GM18873 (cell line): Measurements from ENCODE around the gene FBXW9.
"Not testable (repeated sequence)": the region's sequence is repeated elsewhere in the genome, so short reads cannot be mapped to it uniquely, and the experiment has no call there.

Experiments
- ATAC-seq: cut with Tn5 transposase; IDR thresholded peaks from one replicate; pipeline ENCODE4 v1.9.1; 2021; ENCODE audit warnings: mild to moderate bottlenecking, moderate library complexity, moderate number of reproducible peaks; ENCODE audit not compliant: unreplicated experiment, low FRiP score

The FBXW9 gene

DNA sequence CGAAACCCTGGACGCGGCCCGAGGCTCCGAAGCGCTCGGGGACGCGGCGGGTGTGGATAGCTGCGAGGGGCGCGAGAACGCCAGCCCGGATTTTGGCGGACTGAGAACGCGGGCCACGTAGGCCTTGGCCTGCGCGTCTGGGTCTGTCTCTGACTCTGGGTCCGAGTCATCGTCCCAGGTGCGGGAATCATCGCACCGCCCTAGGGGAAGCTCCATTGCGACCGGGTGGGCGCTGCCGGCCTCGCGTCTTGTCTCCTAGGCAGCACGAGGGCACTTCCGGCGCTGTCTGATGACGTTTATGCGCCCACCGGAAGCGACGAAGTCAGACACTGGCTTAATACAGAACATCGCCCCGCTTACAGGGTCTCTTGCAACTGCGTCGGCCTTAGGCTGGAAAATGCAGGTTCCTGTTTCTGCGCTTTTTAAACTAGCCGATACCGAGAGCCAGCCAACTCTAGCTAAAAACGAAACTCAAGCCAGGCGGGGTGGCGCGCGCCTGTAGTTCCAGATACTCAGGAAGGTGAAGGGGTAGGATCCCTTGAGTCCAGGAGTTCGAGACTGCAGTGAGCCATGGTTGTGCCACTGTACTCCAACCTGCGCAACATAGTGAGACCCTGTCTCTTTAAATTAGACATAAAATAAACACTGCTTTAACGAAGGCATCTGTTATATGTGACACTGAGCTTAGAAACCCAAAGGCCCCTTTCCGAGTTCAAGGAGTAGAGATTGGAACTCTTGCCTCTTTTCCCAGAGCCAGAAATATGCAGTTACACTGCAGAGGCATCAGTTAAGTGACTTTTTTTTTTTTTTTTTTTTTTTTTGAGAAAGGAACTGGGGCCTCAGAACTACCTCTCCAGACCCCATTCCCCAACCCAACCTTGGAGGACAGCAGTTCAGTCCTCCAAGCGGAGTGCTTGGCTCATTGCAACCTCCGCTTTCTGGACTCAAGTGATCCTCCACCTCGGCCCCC lies at the start of gene FBXW9:
Gene FBXW9, minus strand, starts transcription at position 266 of the 970 bp plus-strand sequence. Its CDS starts 50 bp downstream, at position 216.
- ATAC-seq, result peak; percentile 72

DNA sequence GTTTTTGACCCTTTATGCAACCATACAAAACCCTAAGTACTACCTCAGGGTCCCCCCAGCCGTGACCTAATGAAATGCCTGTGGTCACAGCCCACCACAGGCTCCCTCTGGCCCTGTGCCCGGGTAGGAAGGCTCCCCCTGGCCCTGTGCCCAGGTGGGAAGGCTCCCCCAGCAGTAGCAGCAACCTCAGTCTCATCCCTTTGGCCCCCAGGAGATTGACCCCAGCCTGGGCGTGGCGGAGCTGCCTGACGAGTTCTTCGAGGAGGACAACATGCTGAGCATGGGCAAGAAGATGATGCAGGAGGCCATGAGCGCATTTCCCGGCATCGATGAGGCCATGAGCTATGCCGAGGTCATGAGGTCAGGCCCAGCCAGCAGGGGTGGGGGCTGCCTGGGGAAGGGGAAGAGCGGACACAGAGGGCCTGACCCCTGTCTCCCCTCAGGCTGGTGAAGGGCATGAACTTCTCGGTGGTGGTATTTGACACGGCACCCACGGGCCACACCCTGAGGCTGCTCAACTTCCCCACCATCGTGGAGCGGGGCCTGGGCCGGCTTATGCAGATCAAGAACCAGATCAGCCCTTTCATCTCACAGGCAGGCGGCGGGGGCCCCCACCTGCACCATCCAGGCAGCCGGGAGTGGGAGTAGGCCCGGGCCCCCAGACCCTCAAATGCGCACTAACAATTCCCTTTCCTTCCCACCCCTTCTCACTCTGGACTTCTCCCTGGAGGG lies 48.9 kb upstream of the FBXW9 start:
- no peak for ATAC-seq

DNA sequence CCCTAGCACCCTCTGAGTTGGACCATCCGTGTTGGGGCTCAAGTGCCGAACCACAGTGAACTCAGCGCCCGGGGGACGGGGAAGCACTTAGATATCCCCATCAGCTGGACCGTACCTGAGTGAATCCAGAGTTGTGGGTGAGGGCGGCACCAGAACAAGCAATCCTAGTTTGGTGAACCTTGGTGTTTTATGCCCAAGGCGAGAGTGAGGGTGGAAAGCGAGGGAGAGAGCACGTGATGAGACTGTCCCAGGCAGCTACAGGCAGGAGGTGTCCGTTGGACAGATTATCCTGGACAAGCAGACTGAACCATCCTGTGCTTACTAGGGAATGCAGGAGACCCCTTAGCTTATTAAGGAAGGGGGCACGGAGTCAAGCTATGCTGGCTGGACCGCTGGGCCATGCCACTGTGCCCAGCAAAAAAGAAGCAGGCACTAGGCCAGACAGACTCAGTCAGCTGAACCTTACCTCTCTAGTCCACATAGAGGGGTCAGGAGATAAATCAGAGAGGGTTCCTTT lies 41.5 kb upstream of the FBXW9 start:
- ATAC-seq, result no peak

DNA sequence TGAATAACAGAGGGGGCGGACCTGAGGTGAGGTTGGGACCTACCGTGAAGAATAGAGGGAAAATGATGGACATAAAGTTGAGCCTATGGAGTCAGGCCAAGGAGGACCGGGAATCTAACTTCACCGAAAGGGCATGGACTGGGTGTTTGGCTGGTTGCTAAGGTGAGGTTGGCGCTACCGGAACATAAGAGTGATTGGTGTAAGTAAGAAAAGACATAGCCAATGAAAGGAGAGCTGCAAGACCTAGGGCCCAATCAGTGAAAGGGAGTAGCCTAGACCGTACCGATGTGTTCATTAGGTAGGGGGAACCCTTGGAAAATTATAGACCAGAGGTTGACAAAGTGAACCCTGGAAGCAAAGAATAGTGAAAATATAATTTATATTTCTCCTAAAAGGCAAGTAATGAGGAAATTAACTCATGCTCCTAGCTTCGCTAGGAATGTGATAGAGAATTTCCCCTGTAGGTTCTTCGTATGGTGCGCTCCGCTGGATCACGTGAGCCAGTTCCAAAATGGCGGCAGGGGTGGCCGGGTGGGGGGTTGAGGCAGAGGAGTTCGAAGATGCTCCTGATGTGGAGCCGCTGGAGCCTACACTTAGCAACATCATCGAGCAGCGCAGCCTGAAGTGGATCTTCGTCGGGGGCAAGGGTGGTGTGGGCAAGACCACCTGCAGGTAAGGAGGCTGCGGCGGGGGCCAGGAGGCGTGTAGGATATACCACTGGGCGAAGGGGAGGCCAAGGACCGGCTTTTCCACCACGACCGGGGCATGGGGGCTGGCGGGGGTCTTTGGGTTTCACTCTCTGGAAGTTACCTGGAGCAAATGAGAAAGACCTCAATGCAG lies 40.8 kb upstream of the FBXW9 start, which contains the start of gene GET3:
Gene GET3, plus strand, starts transcription at position 503 of the 840 bp plus-strand sequence. Its CDS starts 9 bp downstream, at position 512.
- peak; percentile 65 for ATAC-seq

DNA sequence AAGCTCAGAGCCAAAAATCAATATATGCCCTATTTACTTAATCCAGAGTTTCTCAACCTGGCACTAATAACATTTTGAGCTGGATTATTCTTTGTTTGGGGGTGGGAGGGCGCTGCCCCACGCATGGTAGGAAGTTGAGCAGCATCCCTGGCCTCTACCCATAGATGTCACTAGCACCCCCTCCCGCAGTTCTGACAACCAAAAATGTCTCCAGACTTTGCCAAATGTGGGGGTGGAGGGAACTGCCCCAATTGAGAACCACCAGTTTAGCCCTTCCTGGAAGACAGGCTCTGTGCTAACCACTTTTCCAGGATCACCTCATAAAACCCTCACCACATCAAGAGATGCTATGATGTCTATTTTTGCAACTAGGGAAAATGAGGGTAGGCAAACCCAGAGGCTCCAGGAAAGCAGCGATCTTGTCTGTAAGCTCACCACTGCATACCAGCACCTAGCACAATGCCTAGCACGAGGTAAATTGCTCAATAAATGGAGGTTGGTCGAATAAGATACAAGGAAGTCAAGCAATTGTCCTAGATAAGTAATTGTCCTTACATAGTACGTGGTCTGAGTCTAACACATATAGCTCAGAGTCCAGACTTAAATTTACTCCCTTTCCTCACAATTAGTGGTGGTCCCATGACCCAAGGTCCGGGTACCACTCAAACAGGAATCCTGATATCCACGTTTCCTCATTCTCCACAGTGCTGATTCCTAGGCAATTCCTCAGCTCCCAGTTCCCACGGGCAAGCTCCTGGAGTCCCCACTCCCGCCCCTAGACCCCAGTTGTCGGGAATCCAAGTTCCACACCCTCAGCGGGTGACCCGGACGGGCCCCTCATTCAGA lies 37.2 kb upstream of the FBXW9 start:
- ATAC-seq, result no peak

DNA sequence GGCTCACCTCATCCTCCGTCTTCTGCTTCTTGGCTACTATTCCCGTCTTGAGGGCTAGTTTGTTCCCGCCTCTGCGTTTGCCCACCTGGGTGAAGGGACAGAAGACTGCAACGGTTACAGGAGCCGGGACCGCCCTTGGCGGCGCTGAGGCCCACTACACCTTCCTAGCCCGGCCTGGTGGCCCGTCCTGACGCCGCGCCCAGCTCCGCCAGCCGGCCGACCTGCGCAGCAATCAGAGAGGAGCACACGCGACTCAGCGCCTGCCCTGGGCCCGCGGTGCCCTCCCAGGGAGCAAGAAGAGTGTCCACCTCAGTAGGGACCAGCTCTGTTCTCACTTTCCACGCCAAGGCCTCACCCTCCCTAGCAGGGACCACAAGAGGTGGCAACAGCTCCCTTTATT lies 34.9 kb upstream of the FBXW9 start:
- ATAC-seq, result no peak

DNA sequence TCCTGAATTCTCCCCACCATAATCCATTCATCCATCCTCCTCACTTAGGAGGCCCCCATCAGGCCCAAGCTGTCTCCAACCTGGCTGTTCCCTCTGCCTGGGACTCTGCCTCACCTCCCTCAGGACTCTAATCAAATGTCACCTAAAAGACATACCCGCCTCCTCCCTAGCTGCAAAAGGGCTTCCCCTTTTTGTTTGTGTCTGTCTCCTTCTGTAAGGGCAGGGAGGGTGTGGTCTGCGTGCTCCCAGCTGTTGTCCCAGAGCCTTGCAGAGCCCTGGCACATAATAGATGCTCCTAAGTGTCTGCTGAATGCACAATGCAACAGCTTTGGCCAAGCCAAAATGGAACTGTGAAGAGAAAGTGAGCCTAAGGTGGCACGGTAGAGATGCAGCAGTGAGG lies 33.6 kb upstream of the FBXW9 start:
- ATAC-seq, result no peak

DNA sequence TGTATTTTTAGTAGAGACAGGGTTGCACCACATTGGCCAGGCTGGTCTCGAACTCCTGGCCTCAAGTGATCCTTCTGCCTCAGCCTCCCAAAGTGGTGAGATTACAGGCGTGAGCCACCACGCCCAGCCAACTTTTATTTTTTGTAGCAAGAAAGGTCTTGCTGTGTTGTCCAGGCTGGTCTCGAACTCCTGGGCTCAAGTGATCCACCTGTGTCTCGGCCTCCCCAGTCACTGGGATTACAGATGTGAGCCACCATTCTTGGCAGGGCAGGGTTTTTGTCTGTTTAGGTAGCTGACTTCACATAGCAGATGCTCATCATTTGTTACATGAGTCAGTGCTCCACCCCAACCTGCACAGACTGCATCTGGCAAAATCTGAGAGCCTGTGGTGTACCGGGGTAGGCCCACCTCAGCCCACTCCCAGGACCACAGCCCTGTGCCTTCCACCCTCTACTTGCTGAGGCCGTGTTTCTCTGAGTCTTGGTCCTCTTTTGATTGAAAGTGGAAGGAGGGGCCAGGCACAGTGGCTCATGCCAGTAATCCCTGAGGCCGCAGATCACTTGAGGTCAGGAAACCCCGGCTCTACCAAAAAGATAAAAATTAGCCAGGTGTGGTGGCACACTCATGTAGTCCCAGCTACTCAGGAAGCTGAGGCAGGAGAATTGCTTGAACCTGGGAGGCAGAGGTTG lies 31.5 kb upstream of the FBXW9 start:
- ATAC-seq, result no peak

DNA sequence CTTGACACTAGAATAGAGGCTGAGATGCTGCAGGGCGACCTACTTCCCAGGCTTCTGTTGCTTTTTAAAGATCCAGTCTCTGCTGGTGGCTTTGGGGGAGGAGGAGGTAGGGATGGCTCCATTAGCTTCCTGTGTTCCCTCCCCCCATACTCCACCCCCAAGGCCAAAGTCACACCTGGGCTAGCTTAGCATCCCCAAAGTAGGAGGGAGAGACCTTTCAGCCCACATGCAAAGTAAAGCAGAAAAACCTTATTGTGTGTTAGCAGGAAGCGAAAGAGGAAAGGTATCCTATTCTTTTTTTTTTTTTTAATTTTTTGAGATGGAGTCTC lies 30.5 kb upstream of the FBXW9 start:
- no peak for ATAC-seq

DNA sequence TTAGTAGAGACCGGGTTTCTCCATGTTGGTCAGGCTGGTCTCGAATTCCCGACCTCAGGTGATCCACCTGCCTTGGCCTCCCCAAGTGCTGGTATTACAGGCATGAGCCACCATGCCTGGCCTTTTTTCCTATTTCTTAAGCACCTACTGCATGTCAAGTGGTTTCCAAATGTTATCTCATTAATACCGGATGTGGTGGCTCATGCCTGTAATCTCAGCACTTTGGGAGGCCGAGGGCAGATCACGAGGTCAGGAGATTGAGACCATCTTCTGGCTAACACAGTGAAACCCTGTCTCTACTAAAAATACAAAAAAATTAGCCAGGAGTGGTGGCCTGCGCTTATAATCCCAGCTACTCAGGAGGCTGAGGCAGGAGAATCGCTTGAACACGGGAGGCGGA lies 29.2 kb upstream of the FBXW9 start:
- ATAC-seq, result not testable (repeated sequence)

DNA sequence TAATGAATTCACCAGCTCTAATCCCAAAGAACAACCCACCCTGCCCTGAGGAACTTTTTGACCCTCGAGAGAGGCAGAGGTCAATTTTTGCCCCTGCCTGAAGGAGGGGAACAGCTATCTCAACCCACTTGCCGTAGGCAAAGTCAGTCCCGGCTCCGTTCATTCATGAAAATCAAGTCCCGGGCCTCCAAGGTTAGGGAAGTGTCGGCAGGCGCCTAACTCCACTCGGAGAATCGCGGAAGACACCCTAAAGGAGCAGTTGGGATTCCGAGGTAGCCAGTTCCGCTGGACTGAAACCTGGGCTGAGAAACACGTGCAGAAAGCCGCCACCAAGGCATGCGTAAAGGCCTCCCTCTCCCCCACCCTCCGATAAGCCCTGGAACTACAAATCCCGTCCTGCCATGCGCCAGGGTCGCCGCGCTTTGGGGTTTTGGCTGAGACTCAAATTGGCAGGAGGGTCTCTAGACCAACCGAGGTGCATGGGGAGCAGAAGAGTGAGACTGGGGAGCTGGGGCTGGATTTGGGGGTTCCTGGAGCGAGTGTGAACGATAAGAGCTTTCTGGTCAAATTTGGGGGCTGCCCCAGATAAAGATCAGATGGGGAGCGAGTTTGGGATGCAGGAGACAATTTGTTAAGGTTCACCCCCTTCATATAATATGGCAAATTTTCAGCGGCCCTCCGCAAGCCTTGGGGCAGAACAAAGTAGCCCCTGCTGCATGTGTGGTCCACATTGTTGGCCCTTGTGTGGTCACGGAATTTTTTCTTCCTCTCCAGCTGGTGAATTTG lies 27.4 kb upstream of the FBXW9 start, which contains the start of gene TNPO2:
Gene TNPO2, minus strand, starts transcription at position 292 of the 786 bp plus-strand sequence. CDS start 2,955 bp downstream, outside the sequence.
- no peak for ATAC-seq

DNA sequence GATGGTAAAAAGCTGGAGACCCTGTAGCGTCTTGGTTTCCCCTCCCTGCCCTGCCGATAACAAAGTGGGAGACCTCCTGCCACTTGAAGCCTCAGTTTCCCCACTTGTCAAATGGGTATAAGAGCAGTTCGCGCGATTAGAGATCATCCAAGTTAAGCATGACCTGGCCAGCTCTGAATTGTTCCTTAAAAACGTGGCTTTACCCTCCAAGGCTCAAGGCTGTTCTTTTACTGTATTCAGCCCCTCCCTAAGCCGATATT lies 26.9 kb upstream of the FBXW9 start:
- no peak for ATAC-seq

DNA sequence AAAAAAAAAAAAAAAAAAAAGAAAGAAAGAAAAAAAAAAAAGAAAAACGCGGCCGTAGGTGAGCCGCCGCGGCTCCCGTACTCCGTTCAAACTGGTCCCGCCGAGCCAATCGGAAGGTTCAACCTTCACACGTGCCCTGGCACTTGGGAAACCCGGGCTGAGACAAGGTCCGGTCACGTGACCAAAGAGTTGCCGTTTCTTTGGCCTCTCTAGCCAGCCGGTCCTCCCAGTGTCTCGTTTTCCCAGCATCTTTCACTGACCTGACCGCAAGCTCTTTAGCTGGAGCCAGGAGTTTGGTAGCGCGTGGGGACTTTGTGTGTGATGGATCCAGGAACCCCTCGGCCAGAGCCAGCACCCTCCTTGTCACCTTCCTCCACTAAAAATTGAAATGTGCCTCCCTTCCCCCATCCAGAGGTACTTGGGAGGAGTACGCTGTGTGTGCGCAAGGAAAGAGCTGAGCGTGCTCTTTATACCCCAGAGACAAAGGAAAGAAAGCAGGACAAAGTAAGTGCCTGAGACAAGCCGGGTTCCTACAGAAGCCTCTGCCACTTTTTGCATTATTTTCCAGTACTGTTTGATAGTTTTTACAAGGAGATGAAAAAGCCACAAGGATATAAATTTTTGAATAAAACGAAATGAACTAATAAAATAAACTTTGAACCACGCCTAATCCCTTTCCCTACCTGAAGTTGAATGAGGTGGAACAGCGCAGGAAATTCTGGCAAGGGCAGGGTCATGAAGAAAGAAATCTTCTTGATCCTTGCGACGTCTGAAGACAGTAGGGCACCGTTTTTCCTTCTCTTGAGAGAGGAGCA lies 26.3 kb upstream of the FBXW9 start:
- ATAC-seq, result peak; percentile 68

DNA sequence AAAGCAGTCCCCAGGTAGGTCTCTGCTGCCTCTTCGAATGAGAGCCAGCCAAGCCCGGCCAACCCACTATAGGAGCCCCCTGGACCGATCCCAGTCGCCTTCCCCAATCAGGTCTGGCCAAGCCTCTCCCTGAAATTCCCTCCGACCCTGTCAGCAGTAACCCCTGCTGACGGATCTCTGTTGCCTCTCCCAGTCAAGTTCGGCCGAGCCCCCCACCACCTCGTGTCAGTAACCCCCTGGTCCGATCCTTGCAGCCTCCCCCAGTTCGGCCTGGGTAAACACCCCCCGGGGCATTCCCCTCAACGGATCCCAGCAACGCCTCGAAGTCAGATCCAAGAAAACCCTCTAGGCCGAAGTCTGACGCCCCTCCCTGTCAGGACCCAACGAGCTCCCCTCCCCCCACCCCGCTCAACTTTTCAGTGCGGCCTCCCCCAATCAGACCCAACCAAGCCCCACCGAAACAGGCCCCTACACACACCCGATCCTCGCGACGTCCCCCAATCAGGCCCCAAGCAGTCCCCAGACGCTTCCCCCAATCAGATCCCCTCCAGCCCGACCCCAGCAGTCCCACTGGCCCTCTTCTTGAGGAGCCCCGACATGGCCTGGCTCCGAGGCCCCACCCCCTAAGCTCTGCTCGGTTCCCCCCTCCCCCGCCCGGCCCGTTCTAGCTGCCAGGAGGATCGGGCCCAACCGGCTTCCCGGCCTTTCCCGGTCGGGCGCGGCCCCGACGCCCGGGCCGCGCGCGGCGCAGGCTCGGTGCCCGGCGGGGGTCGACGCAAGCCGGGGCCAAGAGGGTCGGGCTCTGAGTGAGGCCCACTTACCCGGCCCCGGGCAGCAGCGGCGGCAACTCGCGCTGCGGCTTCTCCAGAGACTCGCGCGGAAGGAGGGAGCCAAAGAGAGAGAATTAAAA lies 25.5 kb upstream of the FBXW9 start:
- ATAC-seq, result peak; percentile 6

DNA sequence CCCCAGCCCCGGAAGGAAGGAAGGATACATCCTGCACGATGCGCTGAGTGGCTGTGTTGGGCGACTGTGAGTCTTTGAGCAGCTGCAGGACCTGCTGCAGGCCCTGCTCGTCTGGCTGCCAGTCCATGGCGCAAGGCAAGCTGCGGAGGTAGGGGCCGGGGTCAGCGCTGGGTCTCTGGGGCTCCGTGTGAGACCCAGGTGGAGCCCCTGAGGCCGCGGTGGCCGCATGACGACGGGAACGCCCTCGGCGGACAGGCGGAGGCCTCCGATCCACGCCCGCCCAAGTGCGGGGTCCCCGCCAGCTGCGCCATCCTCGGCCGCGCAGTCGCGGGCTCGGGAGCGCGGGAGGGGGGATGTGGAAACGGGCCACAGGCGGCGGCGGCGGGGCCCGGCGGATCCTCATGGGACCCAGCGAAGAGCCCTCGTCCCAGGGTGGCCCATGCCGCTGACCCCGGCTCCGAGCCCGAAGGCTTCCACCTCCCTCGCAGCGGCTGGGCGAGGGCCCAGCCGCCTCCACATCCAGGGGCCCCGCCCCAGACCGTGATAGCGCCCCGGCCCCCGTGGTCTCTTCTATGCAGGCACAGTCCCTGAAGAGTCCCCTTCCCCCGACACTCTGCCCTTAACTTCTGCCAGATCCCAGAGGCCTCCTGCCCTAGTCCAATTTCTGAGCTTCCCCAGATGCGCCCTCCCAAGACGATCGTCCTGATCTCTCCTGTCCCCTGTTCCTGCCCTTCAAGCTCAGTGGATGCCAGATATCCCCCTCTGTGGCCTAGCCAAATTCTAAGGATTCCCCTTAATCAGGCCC lies 24.6 kb upstream of the FBXW9 start:
- no peak for ATAC-seq

DNA sequence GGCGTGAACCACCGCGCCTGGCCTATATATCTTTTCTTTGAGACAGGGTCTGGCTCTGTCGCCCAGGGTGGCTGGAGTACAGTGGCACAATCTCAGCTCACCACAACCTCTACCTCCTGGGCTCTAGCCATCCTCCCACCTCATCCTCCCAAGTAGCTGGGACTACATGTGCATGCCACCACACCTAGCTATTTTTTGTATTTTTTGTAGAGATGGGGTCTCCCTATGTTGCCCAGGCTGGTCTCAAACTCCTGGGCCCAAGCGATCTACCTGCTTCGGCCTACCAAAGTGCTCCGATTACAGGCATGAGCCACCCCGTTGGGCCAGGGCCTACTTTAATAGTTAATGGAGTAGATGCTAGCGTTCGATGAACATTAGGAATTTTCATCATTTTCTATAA lies 23.9 kb upstream of the FBXW9 start:
- no peak for ATAC-seq
